H54 (cell line): ENCODE data around the gene PLEKHA5.

Source experiments
- DNase-seq: peaks from one replicate; pipeline ENCODE4 v3.0.0; 2011; ENCODE audit warnings: low spot score, mixed read lengths; ENCODE audit not compliant: insufficient read length
- FAIRE-seq: peaks from 3 replicates; lab custom pipeline; 2011; peaks lifted over from hg19 to GRCh38; lab: Jason Lieb, UNC
- POLR2A ChIP-seq: IDR thresholded peaks from 2 replicates; pipeline ENCODE4 v1.6.1; 2011; ENCODE audit warnings: low read depth, mild to moderate bottlenecking, low read length

The PLEKHA5 gene

GRCh38 chr12:19115285-19115684 lies 14.2 kb upstream of the PLEKHA5 start:
- TF ChIP-seq POLR2A: no peak
- FAIRE-seq (no peak), DNase-seq (no peak)

- no peak for DNase-seq
- no peak for FAIRE-seq
- TF ChIP-seq POLR2A: no peak
Measured at GRCh38 chr12:19119440-19119839, 10.1 kb upstream of the PLEKHA5 start.

GRCh38 chr12:19120795-19121194 lies 8.7 kb upstream of the PLEKHA5 start:
- no peak for TF ChIP-seq POLR2A
- DNase-seq: no peak
- FAIRE-seq: peak; percentile 92

- FAIRE-seq: no peak
- DNase-seq: no peak
- no peak for TF ChIP-seq POLR2A
Measured at GRCh38 chr12:19121449-19122018, 8.0 kb upstream of the PLEKHA5 start.

GRCh38 chr12:19125325-19125724 lies 4.2 kb upstream of the PLEKHA5 start:
- no peak for TF ChIP-seq POLR2A
- DNase-seq (peak; percentile 21), FAIRE-seq (peak; percentile 79)

GRCh38 chr12:19127270-19127669 lies 2.3 kb upstream of the PLEKHA5 start:
- TF ChIP-seq POLR2A: no peak
- DNase-seq (no peak), FAIRE-seq (no peak)

- TF ChIP-seq POLR2A: no peak
- no peak for DNase-seq
- no peak for FAIRE-seq
Measured at GRCh38 chr12:19128485-19128884, 1.0 kb upstream of the PLEKHA5 start.

GRCh38 chr12:19129122-19129485 lies 429 bp upstream of the PLEKHA5 start:
- no peak for DNase-seq
- FAIRE-seq: no peak
- TF ChIP-seq POLR2A: no peak

GRCh38 chr12:19130224-19131024 lies 891 bp downstream of the PLEKHA5 start:
- DNase-seq (peak; percentile 42), FAIRE-seq (peak; percentile 58)
- no peak for TF ChIP-seq POLR2A

GRCh38 chr12:19131025-19131444 lies 1.5 kb downstream of the PLEKHA5 start:
- TF ChIP-seq POLR2A: no peak
- peak; percentile 91 for FAIRE-seq
- DNase-seq: peak; percentile 23

GRCh38 chr12:19138551-19138950 lies 9.0 kb downstream of the PLEKHA5 start:
- no peak for DNase-seq
- FAIRE-seq: peak; percentile 64
- no peak for TF ChIP-seq POLR2A

GRCh38 chr12:19138956-19139355 lies 9.4 kb downstream of the PLEKHA5 start:
- DNase-seq: no peak
- FAIRE-seq: no peak
- no peak for TF ChIP-seq POLR2A

GRCh38 chr12:19139615-19140194 lies 10.2 kb downstream of the PLEKHA5 start:
- DNase-seq (no peak), FAIRE-seq (no peak)
- no peak for TF ChIP-seq POLR2A

- no peak for TF ChIP-seq POLR2A
- DNase-seq (no peak), FAIRE-seq (no peak)
Measured at GRCh38 chr12:19140381-19141236, 11.1 kb downstream of the PLEKHA5 start.
